ENCODE results near the gene CTBP2.

CTBP2 gene

GRCh38 chr10:125033146-125033924 lies 127.0 kb downstream of the CTBP2 start:
- no peak for DNase-seq

- no peak for DNase-seq
Observed at GRCh38 chr10:125032474-125033020, 127.8 kb downstream of the CTBP2 start.

- DNase-seq, result no peak
Observed at GRCh38 chr10:125030567-125031197, 129.7 kb downstream of the CTBP2 start.

GRCh38 chr10:125029584-125030242 lies 130.7 kb downstream of the CTBP2 start:
- no peak for DNase-seq

- DNase-seq, result no peak
Observed at GRCh38 chr10:125027871-125028869, 132.2 kb downstream of the CTBP2 start.

- DNase-seq, result no peak
Observed at GRCh38 chr10:125026974-125027735, 133.2 kb downstream of the CTBP2 start.

- no peak for DNase-seq
Observed at GRCh38 chr10:125026036-125026931, 134.1 kb downstream of the CTBP2 start.

- DNase-seq, result no peak
Observed at GRCh38 chr10:125025341-125025740, 135.0 kb downstream of the CTBP2 start.

- DNase-seq, result no peak
Observed at GRCh38 chr10:125024497-125025234, 135.7 kb downstream of the CTBP2 start.

- DNase-seq, result no peak
Observed at GRCh38 chr10:125023862-125024496, 136.4 kb downstream of the CTBP2 start.

- DNase-seq, result no peak
Observed at GRCh38 chr10:125023255-125023654, 137.1 kb downstream of the CTBP2 start.

- no peak for DNase-seq
Observed at GRCh38 chr10:125022671-125023070, 137.7 kb downstream of the CTBP2 start.

- DNase-seq, result no peak
Observed at GRCh38 chr10:125021686-125022344, 138.5 kb downstream of the CTBP2 start.

GRCh38 chr10:125020871-125021270 lies 139.5 kb downstream of the CTBP2 start:
- DNase-seq, result no peak

- no peak for DNase-seq
Observed at GRCh38 chr10:125020386-125020785, 140.0 kb downstream of the CTBP2 start.

GRCh38 chr10:125018576-125019143 lies 141.7 kb downstream of the CTBP2 start:
- DNase-seq, result no peak

GRCh38 chr10:125017547-125018298 lies 142.6 kb downstream of the CTBP2 start:
- no peak for DNase-seq

All from CD4-positive, alpha-beta T cell treated with Interleukin-4 for 4 hours (primary cell).